Measurements from ENCODE around the gene MMAA.

- TF ChIP-seq CTCF (IDR thresholded peaks at IDR 0.05; ENCODE audit: insufficient read depth, low read length) (no peak), POLR2AphosphoS5 (IDR thresholded peaks at IDR 0.05; ENCODE audit: low read depth) (no peak)
Observed at GRCh38 chr4:145703850-145704497, 84.8 kb downstream of the MMAA start.
